ENCODE results near the gene RPL27.

DNA sequence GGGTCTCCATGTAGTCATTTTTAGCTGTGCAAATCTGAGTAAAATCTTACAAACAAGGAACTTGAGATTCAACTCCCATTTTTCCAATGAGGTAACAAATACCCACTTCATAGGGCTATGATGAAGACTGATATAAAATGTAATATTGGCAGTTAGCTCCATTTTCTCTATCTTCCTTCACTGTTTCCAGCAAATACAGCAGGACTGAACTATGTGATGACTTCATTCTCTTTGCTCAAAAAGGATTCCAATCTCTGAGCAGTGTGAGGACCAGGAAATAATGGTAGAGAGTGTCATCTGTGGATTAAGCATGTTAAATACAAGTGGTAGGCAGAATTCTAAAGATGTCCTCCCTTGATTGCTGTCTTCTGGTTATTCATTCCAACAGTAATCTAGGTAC is 45.1 kb downstream of the RPL27 start:
- TF ChIP-seq, protein P1, sequence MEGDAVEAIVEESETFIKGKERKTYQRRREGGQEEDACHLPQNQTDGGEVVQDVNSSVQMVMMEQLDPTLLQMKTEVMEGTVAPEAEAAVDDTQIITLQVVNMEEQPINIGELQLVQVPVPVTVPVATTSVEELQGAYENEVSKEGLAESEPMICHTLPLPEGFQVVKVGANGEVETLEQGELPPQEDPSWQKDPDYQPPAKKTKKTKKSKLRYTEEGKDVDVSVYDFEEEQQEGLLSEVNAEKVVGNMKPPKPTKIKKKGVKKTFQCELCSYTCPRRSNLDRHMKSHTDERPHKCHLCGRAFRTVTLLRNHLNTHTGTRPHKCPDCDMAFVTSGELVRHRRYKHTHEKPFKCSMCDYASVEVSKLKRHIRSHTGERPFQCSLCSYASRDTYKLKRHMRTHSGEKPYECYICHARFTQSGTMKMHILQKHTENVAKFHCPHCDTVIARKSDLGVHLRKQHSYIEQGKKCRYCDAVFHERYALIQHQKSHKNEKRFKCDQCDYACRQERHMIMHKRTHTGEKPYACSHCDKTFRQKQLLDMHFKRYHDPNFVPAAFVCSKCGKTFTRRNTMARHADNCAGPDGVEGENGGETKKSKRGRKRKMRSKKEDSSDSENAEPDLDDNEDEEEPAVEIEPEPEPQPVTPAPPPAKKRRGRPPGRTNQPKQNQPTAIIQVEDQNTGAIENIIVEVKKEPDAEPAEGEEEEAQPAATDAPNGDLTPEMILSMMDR (IDR thresholded peaks at IDR 0.05; ENCODE audit: low read depth, low read length, missing input control): no peak
- no peak for TF ChIP-seq SP1 (IDR thresholded peaks at IDR 0.05)
- no peak for TF ChIP-seq GABPA (IDR thresholded peaks at IDR 0.05 in 1 of 2, conservative IDR thresholded peaks at IDR 0.05 in 1 of 2)
